Left lung (tissue), 10 donors: Measurements from ENCODE around the gene CCDC14. TPM values are rescaled to one million over a fixed set of nuclear protein-coding genes. Genes with fewer than 3 reads are reported as not detected.
"Not testable (repeated sequence)": the region's sequence is repeated elsewhere in the genome, so short reads cannot be mapped to it uniquely, and the experiment has no call there.

ENCODE experiments used
- ATAC-seq: fragments of 200-7000 bp; cut with Tn5 transposase; one replicate; pipeline ENCODE4 v1.9.1; 2020; ENCODE audit warnings: moderate library complexity
- DNase-seq, 4 donors: peaks; one replicate each; pipeline ENCODE4 v3.0.0-alpha.2; 2013 to 2020
- H3K27ac ChIP-seq, 2 donors: fragments of 200-600 bp; sonication (generic) in 1 of 2; one replicate each; pipeline versions ENCODE4 v1.5.0 to v1.8.0; 2020 to 2021
- H3K27me3 ChIP-seq, 2 donors: fragments of 200-600 bp; sonication (generic) in 1 of 2; one replicate each; pipeline versions ENCODE4 v1.5.0 to v1.8.0; 2020 to 2021
- H3K36me3 ChIP-seq, 2 donors: fragments of 200-600 bp; sonication (generic) in 1 of 2; one replicate each; pipeline versions ENCODE4 v1.5.0 to v1.8.0; 2020 to 2021
- H3K4me1 ChIP-seq, 2 donors: fragments of 200-600 bp; one replicate each; pipeline ENCODE4 v1.8.0; 2021
- H3K4me3 ChIP-seq, 2 donors: fragments of 200-600 bp; sonication (generic) in 1 of 2; one replicate each; pipeline versions ENCODE4 v1.5.0 to v1.8.0; 2020 to 2021; ENCODE audit warnings: mild to moderate bottlenecking in 1 of 2
- H3K9me3 ChIP-seq, 2 donors: fragments of 200-600 bp; sonication (generic) in 1 of 2; one replicate each; pipeline versions ENCODE4 v1.5.0 to v1.8.0; 2020 to 2021
- intact Hi-C, 2 donors: fragments of 100-400 bp; cut with DNase I; formaldehyde crosslinking; loops; one replicate each; pipeline versions ENCODE4 v1.11.2 to v1.14.2; 2022
- polyA plus RNA-seq, 6 donors: library from polyadenylated mRNA; unstranded; fragments of 120-200 nt; gene quantifications; one replicate each; pipeline ENCODE4 v1.2.1, GENCODE V29; 2013; ENCODE audit not compliant: insufficient read length in 6 of 6
- total RNA-seq, 2 donors: library from RNA; stranded (reverse); fragmentation: NEBNext Ultra II Directional; extraction: Animal tissue kit (Norgen Biotek cat#: 25700); gene quantifications; one replicate each; pipeline ENCODE4 v1.2.1, GENCODE V29; 2021
- TF ChIP-seq, protein P1 (sequence below), 2 donors: fragments of 200-600 bp; sonication (generic) in 1 of 2; IDR thresholded peaks; one replicate each; pipeline versions ENCODE4 v1.5.0 to v1.8.0; 2021; ENCODE audit warnings: antibody characterized with exemption in 2 of 2
- donor health status: DM: no; HTN: yes; CAD: no.
- donor health status: DM: no; HTN: no; CAD: no.

CCDC14 gene
- total and polyA plus RNA-seq, 8 donors: 40.9 to 323 (median 220) TPM

DNA sequence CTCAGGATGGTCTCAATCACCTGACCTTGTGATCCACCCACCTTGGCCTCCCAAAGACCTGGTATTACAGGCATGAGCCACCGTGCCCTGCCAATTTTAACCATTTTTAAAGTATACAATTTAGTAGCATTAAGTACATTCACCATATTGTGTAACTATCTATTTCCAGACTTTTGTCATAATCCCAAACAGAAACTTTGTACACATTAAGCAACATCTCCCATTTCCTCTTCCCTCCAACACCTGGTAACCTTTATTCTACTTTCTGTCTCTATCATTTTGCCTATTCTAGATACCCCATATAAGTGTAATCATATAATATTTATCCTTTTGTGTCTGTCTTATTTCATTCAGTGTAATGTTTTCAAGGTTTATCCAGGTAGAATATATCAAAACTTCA lies 68.0 kb downstream of the CCDC14 start:
- no peaks in the 10 kb centered on the region for H3K36me3 ChIP-seq
- peaks cover 0 to 28% of the 10 kb centered on the region in 2 donors for H3K9me3 ChIP-seq
- H3K27me3 ChIP-seq: no peaks in the 10 kb centered on the region
- TF ChIP-seq, protein P1, sequence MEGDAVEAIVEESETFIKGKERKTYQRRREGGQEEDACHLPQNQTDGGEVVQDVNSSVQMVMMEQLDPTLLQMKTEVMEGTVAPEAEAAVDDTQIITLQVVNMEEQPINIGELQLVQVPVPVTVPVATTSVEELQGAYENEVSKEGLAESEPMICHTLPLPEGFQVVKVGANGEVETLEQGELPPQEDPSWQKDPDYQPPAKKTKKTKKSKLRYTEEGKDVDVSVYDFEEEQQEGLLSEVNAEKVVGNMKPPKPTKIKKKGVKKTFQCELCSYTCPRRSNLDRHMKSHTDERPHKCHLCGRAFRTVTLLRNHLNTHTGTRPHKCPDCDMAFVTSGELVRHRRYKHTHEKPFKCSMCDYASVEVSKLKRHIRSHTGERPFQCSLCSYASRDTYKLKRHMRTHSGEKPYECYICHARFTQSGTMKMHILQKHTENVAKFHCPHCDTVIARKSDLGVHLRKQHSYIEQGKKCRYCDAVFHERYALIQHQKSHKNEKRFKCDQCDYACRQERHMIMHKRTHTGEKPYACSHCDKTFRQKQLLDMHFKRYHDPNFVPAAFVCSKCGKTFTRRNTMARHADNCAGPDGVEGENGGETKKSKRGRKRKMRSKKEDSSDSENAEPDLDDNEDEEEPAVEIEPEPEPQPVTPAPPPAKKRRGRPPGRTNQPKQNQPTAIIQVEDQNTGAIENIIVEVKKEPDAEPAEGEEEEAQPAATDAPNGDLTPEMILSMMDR (IDR thresholded peaks at IDR 0.05): no peak
- H3K4me1 ChIP-seq: no peaks in the 10 kb centered on the region
- intact Hi-C loops: no loop called here
- no peak for ATAC-seq
- DNase-seq: no peak
- H3K4me3 ChIP-seq: no peak overlapping the region
- no peak overlapping the region for H3K27ac ChIP-seq

DNA sequence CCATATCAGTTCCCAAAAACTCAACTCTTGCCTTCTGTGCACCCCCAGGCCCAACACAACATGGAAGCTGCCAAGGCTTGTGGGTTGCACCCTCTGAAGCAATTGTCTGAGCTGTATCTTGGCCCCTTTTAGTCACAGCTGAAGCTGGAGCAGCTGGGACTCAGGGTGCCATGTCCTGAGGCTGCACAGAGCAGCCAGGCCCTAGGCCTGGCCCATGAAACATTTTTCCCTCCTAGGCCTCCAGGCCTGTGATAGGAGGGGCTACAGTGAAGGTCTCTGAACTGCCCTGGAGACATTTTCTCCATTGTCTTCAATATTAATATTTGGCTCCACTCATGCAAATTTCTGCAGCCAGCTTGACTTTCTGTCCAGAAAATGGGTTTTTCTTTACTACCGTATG lies 68.8 kb downstream of the CCDC14 start:
- ATAC-seq (no peak), DNase-seq (no peak)
- Histone ChIP-seq H3K27me3 (no peaks in the 10 kb centered on the region), H3K9me3 (peaks cover 0 to 28% of the 10 kb centered on the region in 2 donors), H3K4me1 (no peaks in the 10 kb centered on the region), H3K36me3 (no peaks in the 10 kb centered on the region), H3K27ac (no peak overlapping the region), H3K4me3 (no peak overlapping the region)
- TF ChIP-seq, protein P1 (IDR thresholded peaks at IDR 0.05): no peak
- intact Hi-C loops: no loop called here

DNA sequence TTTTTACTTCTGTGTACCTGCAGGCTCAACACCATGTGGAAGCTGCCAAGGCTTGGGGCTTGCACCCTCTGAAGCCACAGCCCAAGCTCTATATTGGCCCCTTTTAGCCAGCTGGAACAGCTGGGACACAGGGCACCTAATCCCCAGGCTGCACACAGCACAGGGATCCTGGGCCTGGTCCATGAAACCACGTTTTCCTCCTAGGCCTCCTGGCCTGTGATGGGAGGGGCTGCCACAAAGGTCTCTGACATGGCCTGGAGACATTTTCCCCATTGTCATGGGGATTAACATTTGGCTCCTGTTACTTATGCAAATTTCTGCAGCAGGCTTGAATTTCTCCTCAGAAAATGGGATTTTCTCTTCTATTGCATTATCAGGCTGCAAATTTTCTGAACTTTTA lies 70.0 kb downstream of the CCDC14 start:
- intact Hi-C loops, H3K36me3 ChIP-seq, DNase-seq, ATAC-seq, H3K4me3 ChIP-seq, H3K27ac ChIP-seq, H3K4me1 ChIP-seq, H3K27me3 ChIP-seq: not testable (repeated sequence)
- peaks cover 0 to 28% of the 10 kb centered on the region in 2 donors for H3K9me3 ChIP-seq

DNA sequence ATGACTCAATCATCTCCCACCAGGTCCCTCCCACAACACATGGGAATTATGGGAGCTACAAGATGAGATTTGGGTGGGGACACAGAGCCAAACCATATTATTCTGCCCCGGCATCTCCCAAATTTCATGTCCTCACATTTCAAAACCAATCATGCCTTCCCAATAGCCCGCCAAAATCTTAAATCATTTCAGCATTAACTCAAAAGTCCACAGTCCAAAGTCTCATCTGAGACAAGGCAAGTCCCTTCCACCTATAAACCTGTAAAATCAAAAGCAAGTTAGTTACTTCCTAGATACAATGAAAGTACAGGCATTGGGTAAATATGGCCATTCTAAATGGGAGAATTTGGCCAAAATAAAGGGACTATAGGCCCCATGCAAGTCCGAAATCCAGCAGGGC lies 70.9 kb downstream of the CCDC14 start:
- H3K4me3 ChIP-seq, H3K36me3 ChIP-seq, H3K27ac ChIP-seq, H3K4me1 ChIP-seq, intact Hi-C loops, DNase-seq, ATAC-seq: not testable (repeated sequence)
- Histone ChIP-seq H3K9me3 (peaks cover 0 to 28% of the 10 kb centered on the region in 2 donors), H3K27me3 (peaks cover 0 to 13% of the 10 kb centered on the region in 2 donors)

DNA sequence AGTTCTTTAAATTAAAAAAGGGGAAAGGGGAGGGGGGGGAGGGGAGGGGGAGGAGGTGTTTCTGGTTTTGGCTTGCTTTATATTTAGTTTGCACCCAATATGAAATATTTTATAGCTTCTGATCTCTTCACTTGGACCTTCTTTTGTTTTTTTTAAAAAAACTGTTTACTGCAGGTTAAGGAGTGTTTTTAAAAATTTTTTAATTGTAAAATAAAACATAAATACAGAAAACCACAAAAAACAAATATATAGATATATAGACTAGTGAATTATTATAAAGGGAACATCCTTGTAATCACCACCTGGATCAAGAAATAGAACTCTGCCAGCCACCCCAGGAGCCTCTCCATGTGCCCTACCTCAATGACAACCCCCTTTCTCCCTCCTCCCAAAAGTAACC lies 76.0 kb downstream of the CCDC14 start:
- Histone ChIP-seq H3K9me3 (no peaks in the 10 kb centered on the region), H3K27me3 (peaks cover 4 to 53% of the 10 kb centered on the region in 2 donors), H3K27ac (no peak overlapping the region), H3K4me3 (no peak overlapping the region), H3K4me1 (peaks cover 5 to 15% of the 10 kb centered on the region in 2 donors), H3K36me3 (no peaks in the 10 kb centered on the region)
- intact Hi-C loops: no loop called here
- no peak for ATAC-seq
- no peak for DNase-seq
- TF ChIP-seq, protein P1 (IDR thresholded peaks at IDR 0.05): no peak

DNA sequence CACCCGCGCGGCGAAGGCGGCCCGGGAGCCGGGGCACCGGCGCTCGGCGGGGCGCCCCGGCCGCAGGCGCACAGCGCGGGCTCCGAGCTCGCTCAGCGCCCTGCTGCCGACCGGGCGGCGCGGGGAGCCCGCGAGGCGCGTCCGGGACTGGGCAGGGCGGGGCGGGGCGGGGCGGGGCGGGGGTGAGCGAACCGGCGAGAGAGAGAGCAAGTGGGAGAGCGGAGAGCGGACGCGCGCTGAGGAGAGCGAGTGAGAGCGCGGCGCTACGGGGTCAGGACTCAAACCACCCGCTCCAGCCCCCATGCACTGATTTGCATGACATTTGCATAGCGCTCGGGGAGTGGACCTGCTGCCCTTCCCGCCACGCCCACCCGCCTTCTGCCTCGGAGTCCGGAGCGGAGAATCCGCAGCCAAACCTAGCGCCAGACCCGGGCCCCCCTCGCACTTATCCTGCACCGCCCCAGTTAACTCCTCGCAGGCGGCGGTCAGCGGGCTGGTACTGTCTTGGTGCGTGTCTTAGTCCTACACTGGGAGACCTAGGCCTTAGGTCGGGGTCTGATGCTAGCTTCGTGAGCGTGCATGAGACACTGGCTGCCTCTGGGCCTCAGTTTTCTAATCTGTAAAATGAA lies 76.7 kb downstream of the CCDC14 start, which contains the start of gene MYLK:
TSS of gene MYLK (minus strand) at position 130 of the 629 bp plus-strand sequence. CDS start 90,491 bp downstream, outside the sequence.
- Histone ChIP-seq H3K36me3 (no peaks in the 10 kb centered on the region), H3K27me3 (peaks cover 4 to 53% of the 10 kb centered on the region in 2 donors), H3K27ac (no peak within 1 kb of the TSS), H3K9me3 (no peaks in the 10 kb centered on the region), H3K4me3 (peak within 1 kb of the TSS; percentile 37 to 38), H3K4me1 (peaks cover 5 to 15% of the 10 kb centered on the region in 2 donors)
- intact Hi-C loops: no loop called here
- DNase-seq (peak; percentile 77 to 92 (median 84)), ATAC-seq (peak; percentile 95)
- TF ChIP-seq, protein P1 (IDR thresholded peaks at IDR 0.05): no peak
